ENCODE measurements around the gene CHIT1. TPM values are rescaled to one million over a fixed set of nuclear protein-coding genes. Genes with fewer than 3 reads are reported as not detected.

The CHIT1 gene
- total RNA-seq, 2 experiments from 2014 or later, result 1.9 to 3.6 TPM

DNA sequence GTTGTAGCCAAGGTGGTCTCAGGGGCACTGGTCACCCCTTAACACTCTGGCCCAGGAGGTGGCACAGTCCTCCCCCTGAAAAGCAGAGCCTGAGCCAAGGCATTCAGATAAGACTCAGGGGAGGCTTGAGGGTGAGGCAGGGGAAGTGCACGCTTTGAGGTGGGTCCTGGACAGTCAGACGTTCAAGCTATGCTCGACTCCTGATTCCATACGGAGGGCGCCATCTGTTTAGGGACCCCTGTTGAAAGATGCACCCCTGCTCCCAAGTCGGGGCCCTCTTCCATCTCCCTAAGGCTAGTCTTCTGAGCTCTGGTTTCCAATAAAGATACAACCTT, 30.0 kb downstream of the CHIT1 start:
- BruUV-seq (replicated peaks), result no TSS peak
- no peaks in the 10 kb centered on the region for H3K9me2 ChIP-seq (ENCODE audit: insufficient read depth, low read length)
- DNase-seq (ENCODE audit: low spot score), result no peak
- no peak for TF ChIP-seq EZH2phosphoT487 (IDR thresholded peaks at IDR 0.05; ENCODE audit: borderline replicate concordance, low read depth, low read length)
- TF ChIP-seq, protein P1, sequence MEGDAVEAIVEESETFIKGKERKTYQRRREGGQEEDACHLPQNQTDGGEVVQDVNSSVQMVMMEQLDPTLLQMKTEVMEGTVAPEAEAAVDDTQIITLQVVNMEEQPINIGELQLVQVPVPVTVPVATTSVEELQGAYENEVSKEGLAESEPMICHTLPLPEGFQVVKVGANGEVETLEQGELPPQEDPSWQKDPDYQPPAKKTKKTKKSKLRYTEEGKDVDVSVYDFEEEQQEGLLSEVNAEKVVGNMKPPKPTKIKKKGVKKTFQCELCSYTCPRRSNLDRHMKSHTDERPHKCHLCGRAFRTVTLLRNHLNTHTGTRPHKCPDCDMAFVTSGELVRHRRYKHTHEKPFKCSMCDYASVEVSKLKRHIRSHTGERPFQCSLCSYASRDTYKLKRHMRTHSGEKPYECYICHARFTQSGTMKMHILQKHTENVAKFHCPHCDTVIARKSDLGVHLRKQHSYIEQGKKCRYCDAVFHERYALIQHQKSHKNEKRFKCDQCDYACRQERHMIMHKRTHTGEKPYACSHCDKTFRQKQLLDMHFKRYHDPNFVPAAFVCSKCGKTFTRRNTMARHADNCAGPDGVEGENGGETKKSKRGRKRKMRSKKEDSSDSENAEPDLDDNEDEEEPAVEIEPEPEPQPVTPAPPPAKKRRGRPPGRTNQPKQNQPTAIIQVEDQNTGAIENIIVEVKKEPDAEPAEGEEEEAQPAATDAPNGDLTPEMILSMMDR (conservative IDR thresholded peaks at IDR 0.05; ENCODE audit: low read length), result no peak
- no peaks in the 10 kb centered on the region for H3K4me1 ChIP-seq (ENCODE audit: insufficient read depth, low read length, poor library complexity, severe bottlenecking)
- no peak overlapping the region for H3K4me2 ChIP-seq (ENCODE audit: low read length)
- H3K9me3 ChIP-seq (ENCODE audit: low read length), result no peaks in the 10 kb centered on the region
- H3K27ac ChIP-seq (ENCODE audit: low read depth, low read length, poor library complexity, severe bottlenecking), result no peak overlapping the region
- no peaks in the 10 kb centered on the region for H3K36me3 ChIP-seq (ENCODE audit: insufficient read depth, low read length)
- H3K4me3 ChIP-seq (ENCODE audit: low read depth, low read length, poor library complexity, severe bottlenecking), result no peak overlapping the region
- H3K79me2 ChIP-seq (ENCODE audit: insufficient read depth, low read depth, low read length), result no peaks in the 10 kb centered on the region
- H2AFZ ChIP-seq (ENCODE audit: low read length), result no peak overlapping the region
- intact Hi-C loops (cut with micrococcal nuclease; ENCODE audit: unreplicated experiment), result no loop called here
- no peaks in the 10 kb centered on the region for H4K20me1 ChIP-seq (ENCODE audit: insufficient read depth, low read length)
- ChIA-PET CTCF (ENCODE audit: unreplicated experiment) (interaction anchor here (0.5 kb wide), 1 partner anchor 21 kb away, joined by 3 read pairs; no protein-coding TSS in a partner anchor), POLR2A (interaction anchor here (0.5 kb wide), 1 partner anchor 15 kb away, joined by 3 read pairs; no protein-coding TSS in a partner anchor)

DNA sequence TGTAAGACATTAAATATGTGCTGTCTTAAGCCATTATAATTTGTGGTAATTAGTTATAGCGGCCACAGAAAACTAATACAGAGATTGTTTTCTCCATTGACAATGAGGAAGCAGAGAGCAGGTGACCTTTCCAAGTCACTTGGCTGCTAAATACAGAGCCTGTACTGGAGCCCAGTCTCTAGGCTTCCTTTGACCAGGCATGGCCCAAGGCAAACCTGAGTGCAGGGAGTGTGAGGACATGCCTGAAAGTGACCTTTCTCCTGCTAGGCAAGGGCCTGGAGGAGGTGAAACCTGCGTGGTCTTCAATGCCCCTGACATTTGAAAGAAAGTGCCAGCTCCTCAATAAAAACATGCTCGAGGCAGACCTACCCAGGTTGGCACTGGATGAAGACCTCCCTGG, 30.5 kb downstream of the CHIT1 start:
- DNase-seq (ENCODE audit: low spot score), result no peak
- intact Hi-C loops (cut with micrococcal nuclease; ENCODE audit: unreplicated experiment), result no loop called here
- H3K4me1 ChIP-seq (ENCODE audit: insufficient read depth, low read length, poor library complexity, severe bottlenecking), result no peaks in the 10 kb centered on the region
- ChIA-PET CTCF (ENCODE audit: unreplicated experiment) (no interaction called here), POLR2A (no interaction called here)
- H3K9me3 ChIP-seq (ENCODE audit: low read length), result no peaks in the 10 kb centered on the region
- no TSS peak for BruUV-seq (replicated peaks)
- no peak overlapping the region for H2AFZ ChIP-seq (ENCODE audit: low read length)
- no peak for TF ChIP-seq EZH2phosphoT487 (IDR thresholded peaks at IDR 0.05; ENCODE audit: borderline replicate concordance, low read depth, low read length)
- TF ChIP-seq, protein P1 (conservative IDR thresholded peaks at IDR 0.05; ENCODE audit: low read length), result no peak
- H3K4me3 ChIP-seq (ENCODE audit: low read depth, low read length, poor library complexity, severe bottlenecking), result no peak overlapping the region
- no peak overlapping the region for H3K4me2 ChIP-seq (ENCODE audit: low read length)
- H3K79me2 ChIP-seq (ENCODE audit: insufficient read depth, low read depth, low read length), result no peaks in the 10 kb centered on the region
- H4K20me1 ChIP-seq (ENCODE audit: insufficient read depth, low read length), result no peaks in the 10 kb centered on the region
- H3K9me2 ChIP-seq (ENCODE audit: insufficient read depth, low read length), result no peaks in the 10 kb centered on the region
- no peaks in the 10 kb centered on the region for H3K36me3 ChIP-seq (ENCODE audit: insufficient read depth, low read length)
- no peak overlapping the region for H3K27ac ChIP-seq (ENCODE audit: low read depth, low read length, poor library complexity, severe bottlenecking)

DNA sequence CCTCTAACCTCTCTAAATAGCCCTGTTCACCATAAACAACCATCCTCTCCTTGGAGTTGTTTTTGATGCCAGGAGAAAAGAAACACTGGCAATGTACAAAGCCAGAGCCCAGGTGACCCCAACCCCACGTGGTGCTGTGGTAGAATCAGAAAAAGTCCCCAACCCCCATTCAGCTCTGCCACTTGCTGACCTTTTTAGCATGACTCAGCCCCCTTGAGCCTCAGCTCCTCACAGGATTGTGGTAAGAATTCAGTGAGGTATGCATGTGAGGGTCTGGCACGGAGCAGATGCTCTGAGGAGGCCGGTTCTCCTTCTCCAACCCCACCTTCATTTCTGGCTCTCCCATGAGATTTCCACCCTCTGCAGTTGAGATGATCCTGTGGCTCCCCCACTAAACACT, 31.8 kb downstream of the CHIT1 start:
- ChIA-PET CTCF (ENCODE audit: unreplicated experiment) (no interaction called here), POLR2A (interaction anchor here (0.6 kb wide), 1 partner anchor 162 kb away, joined by 3 read pairs; no protein-coding TSS in a partner anchor)
- no TSS peak for BruUV-seq (replicated peaks)
- no peak for TF ChIP-seq EZH2phosphoT487 (IDR thresholded peaks at IDR 0.05; ENCODE audit: borderline replicate concordance, low read depth, low read length)
- TF ChIP-seq, protein P1 (conservative IDR thresholded peaks at IDR 0.05; ENCODE audit: low read length), result no peak
- intact Hi-C loops (cut with micrococcal nuclease; ENCODE audit: unreplicated experiment), result no loop called here
- Histone ChIP-seq H3K79me2 (ENCODE audit: insufficient read depth, low read depth, low read length) (no peaks in the 10 kb centered on the region), H3K27ac (ENCODE audit: low read depth, low read length, poor library complexity, severe bottlenecking) (no peak overlapping the region), H3K9me2 (ENCODE audit: insufficient read depth, low read length) (no peaks in the 10 kb centered on the region), H4K20me1 (ENCODE audit: insufficient read depth, low read length) (no peaks in the 10 kb centered on the region), H3K9me3 (ENCODE audit: low read length) (no peaks in the 10 kb centered on the region), H3K4me2 (ENCODE audit: low read length) (no peak overlapping the region), H3K4me1 (ENCODE audit: insufficient read depth, low read length, poor library complexity, severe bottlenecking) (no peaks in the 10 kb centered on the region), H3K4me3 (ENCODE audit: low read depth, low read length, poor library complexity, severe bottlenecking) (no peak overlapping the region), H2AFZ (ENCODE audit: low read length) (no peak overlapping the region), H3K36me3 (ENCODE audit: insufficient read depth, low read length) (no peaks in the 10 kb centered on the region)
- DNase-seq (ENCODE audit: low spot score), result no peak

All from OCI-LY7 (cell line).